Limb (tissue), 2 donors: Measurements from ENCODE around the gene ALOX5AP.
A peak's percentile ranks its signal among the peaks of the same experiment; 100 is the strongest.

Experiments
- DNase-seq, 2 donors: peaks; one replicate each; pipeline ENCODE4 v3.0.0-alpha.2; 2016; ENCODE audit errors: extremely low spot score in 2 of 2

The ALOX5AP gene

GRCh38 chr13:30714629-30715371 lies 20.5 kb upstream of the ALOX5AP start:
- no peak for DNase-seq

- DNase-seq = no peak
Measured at GRCh38 chr13:30715372-30715756, 20.0 kb upstream of the ALOX5AP start.

GRCh38 chr13:30715837-30716236 lies 19.5 kb upstream of the ALOX5AP start:
- no peak for DNase-seq

- no peak for DNase-seq
Measured at GRCh38 chr13:30718661-30719524, 16.4 kb upstream of the ALOX5AP start.

- DNase-seq = no peak
Measured at GRCh38 chr13:30719525-30719914, 15.8 kb upstream of the ALOX5AP start.

- DNase-seq = no peak
Measured at GRCh38 chr13:30720172-30720869, 15.0 kb upstream of the ALOX5AP start.

- DNase-seq = no peak
Measured at GRCh38 chr13:30721936-30722335, 13.4 kb upstream of the ALOX5AP start.

- DNase-seq = no peak
Measured at GRCh38 chr13:30722361-30722760, 13.0 kb upstream of the ALOX5AP start.

- DNase-seq = no peak
Measured at GRCh38 chr13:30724778-30725177, 10.6 kb upstream of the ALOX5AP start.

GRCh38 chr13:30725326-30726085 lies 9.8 kb upstream of the ALOX5AP start:
- DNase-seq = no peak

- DNase-seq = no peak
Measured at GRCh38 chr13:30726192-30726591, 9.2 kb upstream of the ALOX5AP start.

- DNase-seq = no peak
Measured at GRCh38 chr13:30727491-30728355, 7.6 kb upstream of the ALOX5AP start.

GRCh38 chr13:30729801-30730200 lies 5.5 kb upstream of the ALOX5AP start:
- no peak for DNase-seq

GRCh38 chr13:30730526-30730925 lies 4.8 kb upstream of the ALOX5AP start:
- peak; percentile 69 to 74 for DNase-seq

- DNase-seq = peak in 1 of 2 donors; percentile 50
Measured at GRCh38 chr13:30731361-30732045, 3.8 kb upstream of the ALOX5AP start.

- no peak for DNase-seq
Measured at GRCh38 chr13:30732046-30732390, 3.3 kb upstream of the ALOX5AP start.

- no peak for DNase-seq
Measured at GRCh38 chr13:30734439-30734838, 904 bp upstream of the ALOX5AP start.

GRCh38 chr13:30735872-30736175 lies 481 bp downstream of the ALOX5AP start:
- no peak for DNase-seq

GRCh38 chr13:30736461-30737320 lies 1.3 kb downstream of the ALOX5AP start:
- DNase-seq = no peak
